Measurements from ENCODE around the gene NAV3.

DNA sequence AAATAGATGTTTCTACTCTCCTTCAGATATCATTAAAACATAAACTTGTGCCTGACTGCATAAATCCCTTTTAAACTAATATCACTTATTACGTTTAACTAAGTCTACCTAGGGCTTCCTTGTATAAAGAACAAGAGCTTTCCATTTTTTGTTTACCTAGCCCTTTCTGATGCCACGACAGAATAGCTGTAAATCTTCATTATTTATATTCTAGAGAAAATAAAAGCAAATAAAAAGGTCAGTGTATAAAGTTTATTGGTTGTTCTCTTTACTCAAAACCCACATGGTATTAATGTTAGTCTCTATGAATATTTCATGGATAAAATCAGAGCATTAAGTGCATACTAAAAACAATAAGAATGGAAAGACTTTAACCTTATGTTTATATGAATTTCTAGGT, 269.1 kb downstream of the NAV3 start:
- TF ChIP-seq, protein P1, sequence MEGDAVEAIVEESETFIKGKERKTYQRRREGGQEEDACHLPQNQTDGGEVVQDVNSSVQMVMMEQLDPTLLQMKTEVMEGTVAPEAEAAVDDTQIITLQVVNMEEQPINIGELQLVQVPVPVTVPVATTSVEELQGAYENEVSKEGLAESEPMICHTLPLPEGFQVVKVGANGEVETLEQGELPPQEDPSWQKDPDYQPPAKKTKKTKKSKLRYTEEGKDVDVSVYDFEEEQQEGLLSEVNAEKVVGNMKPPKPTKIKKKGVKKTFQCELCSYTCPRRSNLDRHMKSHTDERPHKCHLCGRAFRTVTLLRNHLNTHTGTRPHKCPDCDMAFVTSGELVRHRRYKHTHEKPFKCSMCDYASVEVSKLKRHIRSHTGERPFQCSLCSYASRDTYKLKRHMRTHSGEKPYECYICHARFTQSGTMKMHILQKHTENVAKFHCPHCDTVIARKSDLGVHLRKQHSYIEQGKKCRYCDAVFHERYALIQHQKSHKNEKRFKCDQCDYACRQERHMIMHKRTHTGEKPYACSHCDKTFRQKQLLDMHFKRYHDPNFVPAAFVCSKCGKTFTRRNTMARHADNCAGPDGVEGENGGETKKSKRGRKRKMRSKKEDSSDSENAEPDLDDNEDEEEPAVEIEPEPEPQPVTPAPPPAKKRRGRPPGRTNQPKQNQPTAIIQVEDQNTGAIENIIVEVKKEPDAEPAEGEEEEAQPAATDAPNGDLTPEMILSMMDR (IDR thresholded peaks at IDR 0.05): no peak
- no peak for TF ChIP-seq POLR2A (IDR thresholded peaks at IDR 0.05)
